IMR-90 (cell line): ENCODE data around the gene ZNF827. TPM values are rescaled to one million over a fixed set of nuclear protein-coding genes. Genes with fewer than 3 reads are reported as not detected.

Experiments used
- ATAC-seq: fragments of 200-7000 bp; cut with Tn5 transposase; 2 replicates; pipeline ENCODE4 v1.9.1; 2020; ENCODE audit warnings: low read depth, mild to moderate bottlenecking, moderate library complexity
- BruUV-seq: library from RNA; stranded (reverse); fragments of 400-500 nt; replicated peaks from 2 replicates; lab custom pipeline; 2021; lab: Mats Ljungman, UMichigan
- CTCF ChIA-PET: fragments of 300-600 bp; formaldehyde crosslinking; extraction: SDS; loops from one replicate; lab custom pipeline; 2021; ENCODE audit warnings: antibody characterized with exemption; lab: Yijun Ruan, JAX
- POLR2A ChIA-PET: fragments of 300-600 bp; sonication (Branson Sonifier 250); formaldehyde crosslinking; loops from one replicate; lab custom pipeline; 2022; ENCODE audit warnings: antibody characterized with exemption; ENCODE audit not compliant: unreplicated experiment; lab: Charles Lee
- DNase-seq: peaks from one replicate; pipeline ENCODE4 v3.0.0; 2013
- H2AFZ ChIP-seq: replicated peaks from 2 replicates; pipeline ENCODE3; 2013; ENCODE audit warnings: low read length, mild to moderate bottlenecking; ENCODE audit not compliant: poor library complexity
- H2AK5ac ChIP-seq: 2 replicates; pipeline ENCODE4 v1.6.1; 2013; ENCODE audit warnings: low read depth, low read length, inconsistent platforms
- H2AK9ac ChIP-seq: replicated peaks from 2 replicates; pipeline ENCODE3; 2013; ENCODE audit warnings: mild to moderate bottlenecking, low read depth, low read length, moderate library complexity; ENCODE audit not compliant: poor library complexity
- H2BK120ac ChIP-seq: 2 replicates; pipeline ENCODE4 v1.6.1; 2013; ENCODE audit warnings: low read depth, low read length, inconsistent platforms
- H2BK15ac ChIP-seq: 3 replicates; pipeline ENCODE4 v1.6.1; 2013; ENCODE audit warnings: low read depth, low read length, inconsistent platforms
- H2BK20ac ChIP-seq: 2 replicates; pipeline ENCODE4 v1.6.1; 2013; ENCODE audit warnings: low read depth, mild to moderate bottlenecking, inconsistent platforms, low read length, moderate library complexity
- H2BK5ac ChIP-seq: 2 replicates; pipeline ENCODE4 v1.6.1; 2013; ENCODE audit warnings: mild to moderate bottlenecking, low read depth, low read length, inconsistent platforms; ENCODE audit not compliant: poor library complexity, severe bottlenecking
- H3K14ac ChIP-seq: replicated peaks from 2 replicates; pipeline ENCODE4 v1.6.1; 2013; ENCODE audit warnings: low read depth, low read length, inconsistent platforms
- H3K18ac ChIP-seq: 2 replicates; pipeline ENCODE4 v1.6.1; 2013; ENCODE audit warnings: low read depth, low read length, control low read depth
- H3K23ac ChIP-seq: 2 replicates; pipeline ENCODE4 v1.6.1; 2013; ENCODE audit warnings: low read depth, low read length, inconsistent platforms
- H3K27ac ChIP-seq: 2 replicates; pipeline ENCODE4 v1.5.1; 2013; ENCODE audit warnings: mild to moderate bottlenecking, control low read depth, low read length; ENCODE audit not compliant: insufficient read depth
- H3K27me3 ChIP-seq: 2 replicates; pipeline ENCODE4 v1.6.1; 2013; ENCODE audit warnings: low read length; ENCODE audit not compliant: control insufficient read depth, insufficient read depth
- H3K36me3 ChIP-seq: 2 replicates; pipeline ENCODE4 v1.6.1; 2013; ENCODE audit warnings: low read length, mixed read lengths; ENCODE audit not compliant: control insufficient read depth, insufficient read depth
- H3K4ac ChIP-seq: 2 replicates; pipeline ENCODE4 v1.6.1; 2013; ENCODE audit warnings: low read depth, low read length, inconsistent platforms
- H3K4me1 ChIP-seq: 2 replicates; pipeline ENCODE4 v1.6.1; 2013; ENCODE audit warnings: low read length, mixed read lengths; ENCODE audit not compliant: control insufficient read depth, insufficient read depth
- H3K4me2 ChIP-seq: 2 replicates; pipeline ENCODE4 v1.6.1; 2013; ENCODE audit warnings: low read depth, mild to moderate bottlenecking, control low read depth, low read length, moderate library complexity
- H3K4me3 ChIP-seq: 2 replicates; pipeline ENCODE4 v1.5.1; 2013; ENCODE audit warnings: low read depth, mild to moderate bottlenecking, control low read depth, low read length, moderate library complexity; ENCODE audit not compliant: insufficient read depth
- H3K56ac ChIP-seq: 2 replicates; pipeline ENCODE4 v1.6.1; 2013; ENCODE audit warnings: low read length, inconsistent platforms; ENCODE audit not compliant: insufficient read depth; ENCODE audit errors: extremely low read depth
- H3K79me1 ChIP-seq, 2 experiments: 2 replicates each; pipeline ENCODE4 v1.6.1; 2013; ENCODE audit warnings: low read length in 2 of 2, inconsistent platforms in 1 of 2, low read depth in 1 of 2
- H3K9ac ChIP-seq: 2 replicates; pipeline ENCODE4 v1.6.1; 2013; ENCODE audit warnings: low read depth, low read length, control low read depth
- H3K9me1 ChIP-seq: 2 replicates; pipeline ENCODE4 v1.6.1; 2013; ENCODE audit warnings: low read length, inconsistent platforms; ENCODE audit not compliant: insufficient read depth
- H3K9me3 ChIP-seq: 2 replicates; pipeline ENCODE4 v1.6.1; 2013; ENCODE audit warnings: low read length; ENCODE audit not compliant: control insufficient read depth, insufficient read depth
- H4K20me1 ChIP-seq: 2 replicates; pipeline ENCODE4 v1.6.1; 2013; ENCODE audit warnings: low read length, inconsistent platforms; ENCODE audit not compliant: insufficient read depth
- H4K5ac ChIP-seq: 2 replicates; pipeline ENCODE4 v1.6.1; 2013; ENCODE audit warnings: mild to moderate bottlenecking, low read depth, low read length, control low read depth
- H4K8ac ChIP-seq, 2 experiments: 2 replicates each; pipeline ENCODE4 v1.6.1; 2013; ENCODE audit warnings: low read depth in 2 of 2, low read length in 2 of 2, control low read depth in 1 of 2, inconsistent platforms in 1 of 2
- H4K91ac ChIP-seq: 2 replicates; pipeline ENCODE4 v1.6.1; 2013; ENCODE audit warnings: low read depth, low read length, inconsistent platforms; ENCODE audit not compliant: insufficient read depth
- BHLHE40 ChIP-seq: fragments of 150-350 bp; IDR thresholded peaks from 2 replicates; pipeline ENCODE4 v1.6.1; 2016; ENCODE audit warnings: mild to moderate bottlenecking, low read depth, low read length
- CHD1 ChIP-seq: IDR thresholded peaks from 2 replicates; pipeline ENCODE4 v1.6.1; 2012; ENCODE audit warnings: low read depth, low read length, improper control_type of control experiment
- CTCF ChIP-seq: conservative IDR thresholded peaks from 2 replicates; pipeline ENCODE4 v1.5.1; 2012; ENCODE audit warnings: mild to moderate bottlenecking, low read depth, low read length, improper control_type of control experiment
- ELK1 ChIP-seq: fragments of 150-350 bp; IDR thresholded peaks from 2 replicates; pipeline ENCODE4 v1.6.1; 2016; ENCODE audit warnings: low read depth, mild to moderate bottlenecking, low read length, moderate library complexity, borderline replicate concordance
- FOS ChIP-seq: fragments of 150-350 bp; IDR thresholded peaks from 2 replicates; pipeline ENCODE4 v1.6.1; 2016; ENCODE audit warnings: low read depth, low read length
- MAZ ChIP-seq: IDR thresholded peaks from 2 replicates; pipeline ENCODE4 v1.6.1; 2012; ENCODE audit warnings: low read depth, mild to moderate bottlenecking, low read length, improper control_type of control experiment, moderate library complexity, borderline replicate concordance
- MXI1 ChIP-seq: IDR thresholded peaks from 2 replicates; pipeline ENCODE4 v1.6.1; 2012; ENCODE audit warnings: low read depth, mild to moderate bottlenecking, low read length, moderate library complexity, borderline replicate concordance
- NFE2L2 ChIP-seq: fragments of 150-350 bp; IDR thresholded peaks from 2 replicates; pipeline ENCODE4 v1.6.1; 2016; ENCODE audit warnings: low read depth, mild to moderate bottlenecking, low read length
- RFX5 ChIP-seq: IDR thresholded peaks from 2 replicates; pipeline ENCODE4 v1.8.0; 2012; ENCODE audit warnings: low read depth, mild to moderate bottlenecking, low read length, moderate library complexity
- SMC3 ChIP-seq: fragments of 150-350 bp; IDR thresholded peaks from 2 replicates; pipeline ENCODE4 v1.6.1; 2016; ENCODE audit warnings: low read depth, mild to moderate bottlenecking, antibody characterized with exemption, low read length, moderate library complexity
- WGBS, 2 experiments: methylation state at CpG; one replicate each; pipeline versions ENCODE4 v1.1.5 to v1.1.7; 2013; ENCODE audit warnings: missing lambda C conversion rate in 2 of 2; ENCODE audit not compliant: insufficient read length in 1 of 2; ENCODE audit errors: extremely low coverage in 2 of 2; 5-methylcytosine and 5-hydroxymethylcytosine counted together
- dilution Hi-C: fragments of 300-500 bp; cut with HindIII; formaldehyde crosslinking; loops from one replicate; pipeline ENCODE4 v1.14.3; 2018; ENCODE audit warnings: low sequenced_read_pairs; ENCODE audit not compliant: unreplicated experiment
- in situ Hi-C: fragments of 300-500 bp; cut with MboI; formaldehyde crosslinking; loops from 3 replicates; pipeline ENCODE4 v1.14.3; 2019; ENCODE audit warnings: low sequenced_read_pairs, inconsistent platforms, mixed read lengths
- intact Hi-C: fragments of 100-400 bp; cut with micrococcal nuclease; formaldehyde crosslinking; loops from 2 replicates; pipeline ENCODE4 v1.10.0; 2022
- polyA plus RNA-seq, 3 experiments: library from polyadenylated mRNA; depleted of rRNA; stranded (reverse); fragments of >200 nt; gene quantifications; 2 replicates each; pipeline ENCODE4 v1.2.3, GENCODE V29; 2012; ENCODE audit warnings: low replicate concordance in 1 of 3
- total RNA-seq: library from RNA; depleted of rRNA; stranded (reverse); fragments of >200 nt; gene quantifications from 2 replicates; pipeline ENCODE4 v1.2.3, GENCODE V29; 2012

The ZNF827 gene
- total and polyA plus RNA-seq, 2 of the 4 experiments (the other 2 are of a cell fraction) = 6.6 to 31.7 TPM

GRCh38 chr4:145786261-145786660 is 152.4 kb downstream of the ZNF827 start:
- no peak overlapping the region for H3K9ac ChIP-seq
- no peak overlapping the region for H2AK9ac ChIP-seq
- no peak overlapping the region for H4K8ac ChIP-seq
- POLR2A ChIA-PET = interaction anchor here (0.5 kb wide), 1 partner anchor 20 kb away, joined by 24 read pairs; no protein-coding TSS in a partner anchor
- H3K79me1 ChIP-seq = no peaks in the 10 kb centered on the region; a peak in 2 of 4 replicates
- no TSS peak for BruUV-seq
- H3K27me3 ChIP-seq = no peaks in the 10 kb centered on the region
- H2AFZ ChIP-seq = no peak overlapping the region
- H2AK5ac ChIP-seq = no peak overlapping the region
- dilution Hi-C loops = no loop called here
- no peak for TF ChIP-seq MXI1
- TF ChIP-seq ELK1 = no peak
- no peak for TF ChIP-seq FOS
- TF ChIP-seq MAZ = no peak
- TF ChIP-seq CTCF = no peak
- no peak for TF ChIP-seq RFX5
- no peak for TF ChIP-seq BHLHE40
- no peak for TF ChIP-seq SMC3
- no peak for TF ChIP-seq NFE2L2
- no peak for TF ChIP-seq CHD1
- peaks cover 3% of the 10 kb centered on the region for H3K36me3 ChIP-seq
- H3K18ac ChIP-seq = no peak overlapping the region
- no peaks in the 10 kb centered on the region for H4K20me1 ChIP-seq
- H2BK120ac ChIP-seq = no peak overlapping the region
- H3K9me1 ChIP-seq = peaks cover 5% of the 10 kb centered on the region; the same call in 1 of the 2 replicates
- ATAC-seq (no peak), DNase-seq (no peak)
- no peak overlapping the region for H3K56ac ChIP-seq
- H2BK15ac ChIP-seq = no peak overlapping the region
- no peak overlapping the region for H3K4me3 ChIP-seq
- H3K14ac ChIP-seq = no peak overlapping the region
- in situ Hi-C loops = no loop called here
- no peak overlapping the region for H3K23ac ChIP-seq
- no peaks in the 10 kb centered on the region; the same call in 1 of the 2 replicates for H3K9me3 ChIP-seq
- H3K4ac ChIP-seq = no peak overlapping the region
- intact Hi-C loops = loop anchor here (5.0 kb wide), 1 partner anchor 34 kb away; no protein-coding TSS in a partner anchor
- no peak overlapping the region for H2BK5ac ChIP-seq
- CTCF ChIA-PET = no interaction called here
- H4K5ac ChIP-seq = no peak overlapping the region
- H4K91ac ChIP-seq = no peak overlapping the region
- H3K4me1 ChIP-seq = peaks cover 3% of the 10 kb centered on the region; the same call in 1 of the 2 replicates
- no peak overlapping the region for H3K4me2 ChIP-seq
- no CpG with 5 or more reads among the region's 2 CpGs for WGBS, 2 experiments
- no peak overlapping the region for H3K27ac ChIP-seq
- H2BK20ac ChIP-seq = no peak overlapping the region
